Measurements from ENCODE around the gene TPST2.
A peak's percentile ranks its signal among the peaks of the same experiment; 100 is the strongest.

TPST2 gene

DNA sequence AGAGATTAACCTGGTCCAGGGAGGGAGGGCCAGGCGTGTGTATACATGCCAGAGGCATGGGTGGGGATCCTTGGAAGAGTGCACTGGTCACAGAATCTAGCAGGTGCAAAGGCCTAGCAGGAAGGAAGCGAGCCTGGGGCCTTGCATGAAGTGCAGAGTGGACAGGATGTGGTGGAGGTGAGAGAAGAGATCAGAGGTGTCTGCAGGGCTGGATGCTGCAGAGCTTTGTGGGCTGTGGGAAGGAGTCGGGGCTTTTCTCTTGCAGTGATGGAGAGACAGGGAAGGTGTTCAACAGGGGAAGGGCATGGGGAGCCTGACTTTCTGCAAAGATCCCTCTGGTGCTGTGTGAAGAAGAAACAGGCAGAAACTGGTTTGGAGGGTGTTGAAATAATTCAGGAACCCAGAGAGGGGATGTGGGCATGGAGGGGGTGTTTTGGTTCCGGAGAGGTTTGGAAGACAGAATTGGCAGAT is 2.5 kb upstream of the TPST2 start:
- Histone ChIP-seq H3K4ac (ENCODE audit: low read depth, low read length) (no peak overlapping the region), H3K4me3 (ENCODE audit: low read depth, low read length) (no peak overlapping the region), H3K9me3 (ENCODE audit: insufficient read depth, low read depth, low read length) (no peaks in the 10 kb centered on the region), H2BK5ac (ENCODE audit: low read depth, low read length, poor library complexity) (no peak overlapping the region), H3K14ac (ENCODE audit: low read length) (no peak overlapping the region), H3K4me2 (ENCODE audit: low read length) (no peak overlapping the region), H4K12ac (ENCODE audit: low read depth, low read length) (no peak overlapping the region), H3K27ac (ENCODE audit: low read depth, low read length) (no peak overlapping the region), H3K4me1 (ENCODE audit: control insufficient read depth in 1 of 2, insufficient read depth in 2 of 2, low read length in 2 of 2) (peaks cover 0 to 6% of the 10 kb centered on the region in 2 experiments), H2AFZ (ENCODE audit: insufficient read depth, low read length, poor library complexity) (no peak overlapping the region), H3K36me3 (ENCODE audit: control insufficient read depth in 1 of 2, insufficient read depth in 2 of 2, low read length in 2 of 2) (no peaks in the 10 kb centered on the region), H2BK12ac (ENCODE audit: low read length) (no peak overlapping the region), H3K27me3 (ENCODE audit: insufficient read depth, low read length) (no peaks in the 10 kb centered on the region), H3K23ac (ENCODE audit: low read length) (no peak overlapping the region), H4K91ac (ENCODE audit: low read depth, low read length) (no peak overlapping the region), H4K8ac (ENCODE audit: low read depth, low read length) (no peak overlapping the region), H2AK5ac (ENCODE audit: low read length) (no peak overlapping the region), H3K18ac (ENCODE audit: low read length) (no peak overlapping the region), H3K79me2 (ENCODE audit: control insufficient read depth, insufficient read depth, low read length, poor library complexity) (peaks cover 9% of the 10 kb centered on the region), H3K79me1 (ENCODE audit: low read length) (peaks cover 7% of the 10 kb centered on the region), H2BK120ac (ENCODE audit: insufficient read depth, low read length, poor library complexity) (no peak overlapping the region), H3K9ac (ENCODE audit: low read length) (no peak overlapping the region)
- no peak for DNase-seq
- no CpG with 5 or more reads among the region's 4 CpGs for WGBS (ENCODE audit: extremely low coverage, insufficient coverage, insufficient read length)

GRCh38 chr22:26589367-26589844 is 526 bp downstream of the TPST2 start:
- H3K4me3 ChIP-seq (ENCODE audit: low read depth, low read length), result peak overlapping the region; percentile 85
- peak in 1 of 2 donors; percentile 38 for DNase-seq
- no CpG with 5 or more reads among the region's 44 CpGs for WGBS (ENCODE audit: extremely low coverage, insufficient coverage, insufficient read length)
- peak overlapping the region; percentile 64 for H3K4me2 ChIP-seq (ENCODE audit: low read length)
- peak overlapping the region; percentile 34 for H3K9ac ChIP-seq (ENCODE audit: low read length)
- H3K4me1 ChIP-seq (ENCODE audit: control insufficient read depth in 1 of 2, insufficient read depth in 2 of 2, low read length in 2 of 2), result peaks cover 0 to 6% of the 10 kb centered on the region in 2 experiments
- H4K12ac ChIP-seq (ENCODE audit: low read depth, low read length), result no peak overlapping the region
- H4K8ac ChIP-seq (ENCODE audit: low read depth, low read length), result peak overlapping the region; percentile 65
- H2BK120ac ChIP-seq (ENCODE audit: insufficient read depth, low read length, poor library complexity), result peak overlapping the region; percentile 30
- H3K4ac ChIP-seq (ENCODE audit: low read depth, low read length), result peak overlapping the region; percentile 46
- peak overlapping the region; percentile 68 for H2BK5ac ChIP-seq (ENCODE audit: low read depth, low read length, poor library complexity)
- H3K79me2 ChIP-seq (ENCODE audit: control insufficient read depth, insufficient read depth, low read length, poor library complexity), result peaks cover 9% of the 10 kb centered on the region
- no peak overlapping the region for H3K27ac ChIP-seq (ENCODE audit: low read depth, low read length)
- peaks cover 7% of the 10 kb centered on the region for H3K79me1 ChIP-seq (ENCODE audit: low read length)
- no peak overlapping the region for H2BK12ac ChIP-seq (ENCODE audit: low read length)
- H3K14ac ChIP-seq (ENCODE audit: low read length), result peak overlapping the region; percentile 77
- no peaks in the 10 kb centered on the region for H3K9me3 ChIP-seq (ENCODE audit: insufficient read depth, low read depth, low read length)
- H3K27me3 ChIP-seq (ENCODE audit: insufficient read depth, low read length), result no peaks in the 10 kb centered on the region
- peaks cover 0 to 3% of the 10 kb centered on the region in 2 experiments for H3K36me3 ChIP-seq (ENCODE audit: control insufficient read depth in 1 of 2, insufficient read depth in 2 of 2, low read length in 2 of 2)
- H2AK5ac ChIP-seq (ENCODE audit: low read length), result peak overlapping the region; percentile 8
- H3K18ac ChIP-seq (ENCODE audit: low read length), result peak overlapping the region; percentile 92
- peak overlapping the region; percentile 78 for H4K91ac ChIP-seq (ENCODE audit: low read depth, low read length)
- H3K23ac ChIP-seq (ENCODE audit: low read length), result no peak overlapping the region
- H2AFZ ChIP-seq (ENCODE audit: insufficient read depth, low read length, poor library complexity), result peak overlapping the region; percentile 84

DNA sequence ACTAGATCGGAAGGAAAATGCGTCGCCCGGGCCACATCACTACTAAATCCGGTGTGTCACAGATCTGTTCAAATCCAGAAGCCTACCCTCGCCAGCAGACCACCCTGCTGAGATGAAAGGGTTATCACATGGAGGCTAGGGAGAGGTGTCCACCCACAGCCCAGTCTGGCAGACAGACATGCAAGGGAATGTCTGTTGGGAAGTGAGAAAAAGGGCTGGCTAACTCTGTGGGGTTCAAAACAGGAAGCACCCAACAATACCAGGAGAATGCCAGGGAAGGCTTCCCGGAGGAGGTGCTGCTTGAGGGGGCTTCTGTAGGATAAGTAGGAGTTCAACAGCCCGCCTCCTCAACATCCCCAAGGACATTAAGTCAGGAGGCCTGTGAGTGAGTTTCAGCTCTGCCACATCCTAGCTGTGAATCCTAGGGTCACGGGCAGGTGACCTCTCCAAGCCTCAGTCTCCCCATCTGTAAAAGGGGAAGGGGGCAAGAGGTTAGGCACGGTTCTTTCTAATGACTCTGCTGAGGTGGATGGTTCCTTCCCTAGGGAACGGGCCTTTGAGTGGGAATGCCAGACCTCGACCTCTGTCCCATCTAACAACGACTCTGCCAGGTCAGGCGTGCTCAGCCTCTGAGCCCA is 1.1 kb downstream of the TPST2 start:
- peak overlapping the region; percentile 3 for H3K14ac ChIP-seq (ENCODE audit: low read length)
- H3K79me1 ChIP-seq (ENCODE audit: low read length), result peaks cover 7% of the 10 kb centered on the region
- peak overlapping the region; percentile 28 for H3K18ac ChIP-seq (ENCODE audit: low read length)
- no peak overlapping the region for H2BK5ac ChIP-seq (ENCODE audit: low read depth, low read length, poor library complexity)
- H3K4me1 ChIP-seq (ENCODE audit: control insufficient read depth in 1 of 2, insufficient read depth in 2 of 2, low read length in 2 of 2), result peaks cover 0 to 6% of the 10 kb centered on the region in 2 experiments
- H3K4me3 ChIP-seq (ENCODE audit: low read depth, low read length), result peak overlapping the region; percentile 85
- H2AK5ac ChIP-seq (ENCODE audit: low read length), result no peak overlapping the region
- no peak overlapping the region for H2AFZ ChIP-seq (ENCODE audit: insufficient read depth, low read length, poor library complexity)
- H3K23ac ChIP-seq (ENCODE audit: low read length), result no peak overlapping the region
- DNase-seq, result peak in 1 of 2 donors; percentile 41
- no peak overlapping the region for H4K12ac ChIP-seq (ENCODE audit: low read depth, low read length)
- H4K91ac ChIP-seq (ENCODE audit: low read depth, low read length), result peak overlapping the region; percentile 15
- H4K8ac ChIP-seq (ENCODE audit: low read depth, low read length), result no peak overlapping the region
- H3K9ac ChIP-seq (ENCODE audit: low read length), result no peak overlapping the region
- no CpG with 5 or more reads among the region's 14 CpGs for WGBS (ENCODE audit: extremely low coverage, insufficient coverage, insufficient read length)
- no peak overlapping the region for H2BK12ac ChIP-seq (ENCODE audit: low read length)
- peak overlapping the region; percentile 46 for H3K4ac ChIP-seq (ENCODE audit: low read depth, low read length)
- peaks cover 0 to 5% of the 10 kb centered on the region in 2 experiments for H3K36me3 ChIP-seq (ENCODE audit: control insufficient read depth in 1 of 2, insufficient read depth in 2 of 2, low read length in 2 of 2)
- H3K27me3 ChIP-seq (ENCODE audit: insufficient read depth, low read length), result no peaks in the 10 kb centered on the region
- H3K79me2 ChIP-seq (ENCODE audit: control insufficient read depth, insufficient read depth, low read length, poor library complexity), result peaks cover 9% of the 10 kb centered on the region
- H3K27ac ChIP-seq (ENCODE audit: low read depth, low read length), result no peak overlapping the region
- H3K9me3 ChIP-seq (ENCODE audit: insufficient read depth, low read depth, low read length), result no peaks in the 10 kb centered on the region
- no peak overlapping the region for H2BK120ac ChIP-seq (ENCODE audit: insufficient read depth, low read length, poor library complexity)
- H3K4me2 ChIP-seq (ENCODE audit: low read length), result peak overlapping the region; percentile 64

DNA sequence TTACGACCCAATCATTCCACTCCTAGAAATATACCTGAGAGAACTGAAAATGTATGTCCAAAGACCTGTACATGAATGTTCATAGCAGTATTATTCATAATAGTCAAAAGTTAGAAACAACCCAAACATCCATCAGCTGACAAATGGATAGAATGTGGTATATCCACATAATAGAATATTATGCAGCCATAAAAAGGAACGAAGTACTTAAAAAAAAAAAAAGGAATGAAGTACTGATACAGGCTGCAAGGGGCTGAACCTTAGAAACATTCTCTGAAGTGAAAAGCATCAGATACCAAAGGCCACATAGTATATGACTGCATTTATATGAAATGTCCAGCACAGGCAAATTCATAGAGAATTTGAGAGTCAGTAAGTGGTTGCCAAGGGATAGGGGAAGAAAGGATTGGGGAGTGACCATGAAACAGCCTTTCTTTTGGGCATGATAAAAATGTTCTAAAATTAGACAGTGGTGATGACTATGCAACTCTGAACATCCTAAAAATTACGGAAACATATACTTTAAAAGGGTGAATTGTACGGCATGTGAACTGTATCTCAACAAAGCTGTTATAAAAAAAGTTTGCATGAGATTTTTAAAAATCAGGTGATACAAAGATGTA is 1.8 kb downstream of the TPST2 start:
- peaks cover 9% of the 10 kb centered on the region for H3K79me2 ChIP-seq (ENCODE audit: control insufficient read depth, insufficient read depth, low read length, poor library complexity)
- no peak overlapping the region for H4K12ac ChIP-seq (ENCODE audit: low read depth, low read length)
- no peak overlapping the region for H2AK5ac ChIP-seq (ENCODE audit: low read length)
- no peak overlapping the region for H2BK12ac ChIP-seq (ENCODE audit: low read length)
- H3K18ac ChIP-seq (ENCODE audit: low read length), result no peak overlapping the region
- H3K36me3 ChIP-seq (ENCODE audit: control insufficient read depth in 1 of 2, insufficient read depth in 2 of 2, low read length in 2 of 2), result peaks cover 0 to 5% of the 10 kb centered on the region in 2 experiments
- H3K23ac ChIP-seq (ENCODE audit: low read length), result no peak overlapping the region
- H4K8ac ChIP-seq (ENCODE audit: low read depth, low read length), result no peak overlapping the region
- no peak overlapping the region for H3K4me2 ChIP-seq (ENCODE audit: low read length)
- DNase-seq, result peak in 1 of 2 donors; percentile 45
- H3K4me3 ChIP-seq (ENCODE audit: low read depth, low read length), result no peak overlapping the region
- no peak overlapping the region for H3K14ac ChIP-seq (ENCODE audit: low read length)
- no CpG with 5 or more reads among the region's 4 CpGs for WGBS (ENCODE audit: extremely low coverage, insufficient coverage, insufficient read length)
- no peak overlapping the region for H2AFZ ChIP-seq (ENCODE audit: insufficient read depth, low read length, poor library complexity)
- H2BK5ac ChIP-seq (ENCODE audit: low read depth, low read length, poor library complexity), result no peak overlapping the region
- no peak overlapping the region for H3K9ac ChIP-seq (ENCODE audit: low read length)
- H4K91ac ChIP-seq (ENCODE audit: low read depth, low read length), result no peak overlapping the region
- H3K27ac ChIP-seq (ENCODE audit: low read depth, low read length), result no peak overlapping the region
- H3K4ac ChIP-seq (ENCODE audit: low read depth, low read length), result no peak overlapping the region
- H3K4me1 ChIP-seq (ENCODE audit: control insufficient read depth in 1 of 2, insufficient read depth in 2 of 2, low read length in 2 of 2), result peaks cover 0 to 6% of the 10 kb centered on the region in 2 experiments
- H2BK120ac ChIP-seq (ENCODE audit: insufficient read depth, low read length, poor library complexity), result no peak overlapping the region
- peaks cover 7% of the 10 kb centered on the region for H3K79me1 ChIP-seq (ENCODE audit: low read length)
- H3K27me3 ChIP-seq (ENCODE audit: insufficient read depth, low read length), result no peaks in the 10 kb centered on the region
- no peaks in the 10 kb centered on the region for H3K9me3 ChIP-seq (ENCODE audit: insufficient read depth, low read depth, low read length)

Data from trophoblast cell (in vitro differentiated cells and primary cell).